OCI-LY7 (cell line): ENCODE results near the gene LRRC7.

Experiments
- CTCF ChIP-seq: fragments of 200-600 bp; sonication (generic); conservative IDR thresholded peaks from 2 replicates; pipeline ENCODE4 v1.5.1; 2014; ENCODE audit warnings: mild to moderate bottlenecking, antibody characterized with exemption, low read length, moderate library complexity, mixed read lengths
- EZH2phosphoT487 ChIP-seq: fragments of 200-600 bp; sonication (generic); IDR thresholded peaks from 2 replicates; pipeline ENCODE4 v1.6.1; 2018; ENCODE audit warnings: low read depth, borderline replicate concordance, mild to moderate bottlenecking, mixed run types, antibody characterized with exemption, low read length, moderate library complexity, mixed read lengths

- TF ChIP-seq CTCF (no peak), EZH2phosphoT487 (no peak)
Observed at GRCh38 chr1:69827732-69828131, 260.0 kb downstream of the LRRC7 start.
